H9 (cell line): ENCODE results near the gene PPOX. TPM values are rescaled to one million over a fixed set of nuclear protein-coding genes. Genes with fewer than 3 reads are reported as not detected.

Experiments
- DNase-seq: peaks from one replicate; pipeline ENCODE4 v3.0.0-alpha.2; 2017
- H2AFZ ChIP-seq: one replicate; pipeline ENCODE4 v1.6.1; 2013; ENCODE audit warnings: mild to moderate bottlenecking, low read length, control low read depth, moderate library complexity
- H2AK5ac ChIP-seq: 2 replicates; pipeline ENCODE4 v1.6.1; 2013; ENCODE audit warnings: low read length, control low read depth, mixed read lengths; ENCODE audit not compliant: insufficient read length
- H2BK120ac ChIP-seq: one replicate; pipeline ENCODE4 v1.6.1; 2013; ENCODE audit warnings: low read depth, mild to moderate bottlenecking, low read length, control low read depth, inconsistent platforms; ENCODE audit not compliant: poor library complexity, severe bottlenecking
- H2BK12ac ChIP-seq: 2 replicates; pipeline ENCODE4 v1.6.1; 2013; ENCODE audit warnings: low read length, control low read depth, mixed read lengths, low read depth; ENCODE audit not compliant: insufficient read length
- H2BK15ac ChIP-seq: 2 replicates; pipeline ENCODE4 v1.6.1; 2013; ENCODE audit warnings: low read depth, low read length, control low read depth
- H2BK20ac ChIP-seq: one replicate; pipeline ENCODE4 v1.6.1; 2013; ENCODE audit warnings: low read depth, mild to moderate bottlenecking, low read length, control low read depth, inconsistent platforms; ENCODE audit not compliant: poor library complexity, severe bottlenecking
- H2BK5ac ChIP-seq: 2 replicates; pipeline ENCODE4 v1.6.1; 2013; ENCODE audit warnings: low read length, control low read depth, mixed read lengths; ENCODE audit not compliant: insufficient read length
- H3K14ac ChIP-seq: 2 replicates; pipeline ENCODE4 v1.6.1; 2013; ENCODE audit warnings: low read length, control low read depth; ENCODE audit not compliant: insufficient read depth
- H3K18ac ChIP-seq: 2 replicates; pipeline ENCODE4 v1.6.1; 2013; ENCODE audit warnings: low read depth, mild to moderate bottlenecking, mixed read lengths, low read length, control low read depth; ENCODE audit not compliant: insufficient read length
- H3K23ac ChIP-seq: 2 replicates; pipeline ENCODE4 v1.6.1; 2013; ENCODE audit warnings: low read length, control low read depth, mixed read lengths, low read depth; ENCODE audit not compliant: insufficient read length
- H3K23me2 ChIP-seq: 2 replicates; pipeline ENCODE4 v1.6.1; 2013; ENCODE audit warnings: low read depth, mild to moderate bottlenecking, mixed read lengths, low read length, control low read depth; ENCODE audit not compliant: insufficient read length, poor library complexity, severe bottlenecking
- H3K27ac ChIP-seq: 2 replicates; pipeline ENCODE4 v1.5.1; 2013; ENCODE audit warnings: low read length, control low read depth, mixed read lengths, low read depth; ENCODE audit not compliant: insufficient read length
- H3K27me3 ChIP-seq: 2 replicates; pipeline ENCODE4 v1.6.1; 2013; ENCODE audit warnings: low read length, control low read depth, inconsistent platforms; ENCODE audit not compliant: insufficient read depth
- H3K4ac ChIP-seq: 2 replicates; pipeline ENCODE4 v1.6.1; 2013; ENCODE audit warnings: low read depth, mild to moderate bottlenecking, control low read depth, inconsistent platforms, low read length, moderate library complexity
- H3K4me1 ChIP-seq: 2 replicates; pipeline ENCODE4 v1.6.1; 2013; ENCODE audit warnings: low read length, control low read depth, inconsistent platforms; ENCODE audit not compliant: insufficient read depth
- H3K4me2 ChIP-seq: 2 replicates; pipeline ENCODE4 v1.6.1; 2013; ENCODE audit warnings: low read length, control low read depth, mixed read lengths; ENCODE audit not compliant: insufficient read length, insufficient read depth
- H3K56ac ChIP-seq: 2 replicates; pipeline ENCODE4 v1.6.1; 2013; ENCODE audit warnings: low read depth, mild to moderate bottlenecking, mixed read lengths, low read length, control low read depth; ENCODE audit not compliant: insufficient read length
- H3K79me1 ChIP-seq: 2 replicates; pipeline ENCODE4 v1.6.1; 2013; ENCODE audit warnings: low read depth, mild to moderate bottlenecking, moderate library complexity, low read length, control low read depth, inconsistent platforms; ENCODE audit not compliant: insufficient read depth, poor library complexity, severe bottlenecking
- H3K79me2 ChIP-seq: 2 replicates; pipeline ENCODE4 v1.6.1; 2013; ENCODE audit warnings: low read length, control low read depth, inconsistent platforms; ENCODE audit not compliant: insufficient read depth
- H3K9ac ChIP-seq: 2 replicates; pipeline ENCODE4 v1.6.1; 2013; ENCODE audit warnings: low read length, control low read depth, mixed read lengths; ENCODE audit not compliant: insufficient read length; ENCODE audit errors: extremely low read depth
- H3K9me3 ChIP-seq: one replicate; pipeline ENCODE4 v1.6.1; 2013; ENCODE audit warnings: low read depth, low read length, inconsistent platforms; ENCODE audit not compliant: control insufficient read depth
- H3T11ph ChIP-seq: one replicate; pipeline ENCODE4 v1.6.1; 2013; ENCODE audit warnings: mild to moderate bottlenecking, low read length, control low read depth, inconsistent platforms
- H4K20me1 ChIP-seq: one replicate; pipeline ENCODE4 v1.6.1; 2013; ENCODE audit not compliant: control insufficient read depth, insufficient read length, insufficient read depth
- H4K5ac ChIP-seq: 2 replicates; pipeline ENCODE4 v1.6.1; 2013; ENCODE audit warnings: low read depth, mild to moderate bottlenecking, mixed read lengths, low read length, control low read depth; ENCODE audit not compliant: insufficient read length
- H4K8ac ChIP-seq: replicated peaks from 2 replicates; pipeline ENCODE4 v1.6.1; 2013; ENCODE audit warnings: low read length, control low read depth, mixed read lengths, low read depth; ENCODE audit not compliant: insufficient read length
- H4K91ac ChIP-seq: 2 replicates; pipeline ENCODE4 v1.6.1; 2013; ENCODE audit warnings: low read depth, mild to moderate bottlenecking, moderate library complexity, mixed read lengths, low read length, control low read depth; ENCODE audit not compliant: insufficient read length
- H3K27ac Mint-ChIP-seq, 3 experiments: 2 replicates in 2 of 3; 3 replicates in 1 of 3; pipeline ENCODE4 v1.8.0; 2020 to 2021; ENCODE audit warnings: mixed read lengths in 3 of 3, mild to moderate bottlenecking in 1 of 3, moderate library complexity in 1 of 3
- H3K27me3 Mint-ChIP-seq: 2 replicates; pipeline ENCODE4 v1.8.0; 2021; ENCODE audit warnings: low read depth, mild to moderate bottlenecking, moderate library complexity, mixed read lengths
- H3K36me3 Mint-ChIP-seq, 3 experiments: 2 replicates in 2 of 3; 3 replicates in 1 of 3; pipeline ENCODE4 v1.8.0; 2020 to 2021; ENCODE audit warnings: low read depth in 3 of 3, mixed read lengths in 3 of 3; ENCODE audit not compliant: insufficient read depth in 1 of 3
- H3K4me1 Mint-ChIP-seq, 2 experiments: 2 replicates each; pipeline ENCODE4 v1.8.0; 2020; ENCODE audit warnings: mixed read lengths in 2 of 2
- H3K4me3 Mint-ChIP-seq, 2 experiments: 2 replicates in 1 of 2; 3 replicates in 1 of 2; pipeline ENCODE4 v1.8.0; 2020 to 2021; ENCODE audit warnings: mild to moderate bottlenecking in 2 of 2, mixed read lengths in 2 of 2, moderate library complexity in 1 of 2
- H3K9me3 Mint-ChIP-seq, 2 experiments: 2 replicates in 1 of 2; 3 replicates in 1 of 2; pipeline ENCODE4 v1.8.0; 2020; ENCODE audit warnings: mild to moderate bottlenecking in 2 of 2, mixed read lengths in 2 of 2, moderate library complexity in 1 of 2
- CTCF ChIP-seq: fragments of 200-600 bp; sonication (generic); conservative IDR thresholded peaks from 3 replicates; pipeline ENCODE4 v1.8.0; 2021; ENCODE audit warnings: antibody characterized with exemption, mild to moderate bottlenecking
- WGBS: extraction: QIAGEN DNeasy Blood & Tissue Kit; methylation state at CpG from one replicate; pipeline ENCODE4 v1.1.7; 2013; ENCODE audit warnings: missing lambda C conversion rate, low lambda C conversion rate, mixed read lengths; ENCODE audit not compliant: insufficient read length; ENCODE audit errors: extremely low coverage; 5-methylcytosine and 5-hydroxymethylcytosine counted together
- total RNA-seq: library from RNA; stranded (reverse); gene quantifications from 2 replicates; pipeline ENCODE4 v1.2.1, GENCODE V29; 2021

PPOX gene
- total RNA-seq, 1 experiment from 2014 or later: 39.8 TPM

DNA sequence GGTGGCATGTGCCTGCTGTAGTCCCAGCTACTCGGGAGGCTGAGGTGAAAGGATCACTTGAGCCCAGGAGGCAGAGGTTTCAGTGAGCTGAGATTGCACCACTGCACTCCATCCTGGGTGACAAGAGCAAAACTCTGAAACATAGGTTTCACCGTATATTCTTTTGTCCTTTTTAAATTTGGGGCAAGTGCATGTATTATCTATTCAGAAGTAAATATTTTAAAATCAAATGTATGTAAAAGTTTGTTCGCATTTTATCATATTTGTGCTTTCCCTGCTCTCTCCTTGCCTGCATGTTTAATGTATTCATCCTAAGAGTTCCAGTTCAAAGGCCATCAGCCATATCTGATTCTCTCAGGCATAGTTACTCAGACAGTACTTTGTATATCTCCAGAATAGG is 20.4 kb upstream of the PPOX start:
- no peaks in the 10 kb centered on the region for H3K9me3 ChIP-seq
- no peak overlapping the region for H3K23ac ChIP-seq
- H2BK15ac ChIP-seq: no peak overlapping the region
- H3K4ac ChIP-seq: no peak overlapping the region
- no peaks in the 10 kb centered on the region for H3K23me2 ChIP-seq
- no peaks in the 10 kb centered on the region for H3K79me2 ChIP-seq
- no peak overlapping the region for H3K4me2 ChIP-seq
- no peak overlapping the region for H3T11ph ChIP-seq
- no peak overlapping the region for H2AFZ ChIP-seq
- H3K18ac ChIP-seq: no peak overlapping the region
- H3K79me1 ChIP-seq: no peaks in the 10 kb centered on the region
- H2BK20ac ChIP-seq: no peak overlapping the region
- Mint-ChIP-seq H3K4me1 (0 out of 4 replicates have a peak, but pooled peaks cover 0 to 3% of the 10 kb centered on the region in 2 experiments), H3K27ac (no peak overlapping the region), H3K9me3 (no peaks in the 10 kb centered on the region), H3K4me3 (no peak overlapping the region), H3K27me3 (no peaks in the 10 kb centered on the region; the same call in 1 of the 2 replicates), H3K36me3 (no peaks in the 10 kb centered on the region; a peak in 1 of 7 replicates)
- WGBS: no CpG with 5 or more reads among the region's 3 CpGs
- no peak overlapping the region for H4K91ac ChIP-seq
- no peaks in the 10 kb centered on the region for H3K4me1 ChIP-seq
- H2BK12ac ChIP-seq: no peak overlapping the region
- no peaks in the 10 kb centered on the region for H4K20me1 ChIP-seq
- no peak for TF ChIP-seq CTCF
- H4K8ac ChIP-seq: no peak overlapping the region
- no peak overlapping the region for H2AK5ac ChIP-seq
- no peak overlapping the region for H3K27ac ChIP-seq
- H2BK5ac ChIP-seq: no peak overlapping the region
- no peak overlapping the region for H2BK120ac ChIP-seq
- H3K14ac ChIP-seq: no peak overlapping the region
- H3K27me3 ChIP-seq: no peaks in the 10 kb centered on the region
- DNase-seq: no peak
- H3K56ac ChIP-seq: no peak overlapping the region
- no peak overlapping the region for H4K5ac ChIP-seq
- no peak overlapping the region for H3K9ac ChIP-seq
